Measurements from ENCODE around the gene PGM5.

DNA sequence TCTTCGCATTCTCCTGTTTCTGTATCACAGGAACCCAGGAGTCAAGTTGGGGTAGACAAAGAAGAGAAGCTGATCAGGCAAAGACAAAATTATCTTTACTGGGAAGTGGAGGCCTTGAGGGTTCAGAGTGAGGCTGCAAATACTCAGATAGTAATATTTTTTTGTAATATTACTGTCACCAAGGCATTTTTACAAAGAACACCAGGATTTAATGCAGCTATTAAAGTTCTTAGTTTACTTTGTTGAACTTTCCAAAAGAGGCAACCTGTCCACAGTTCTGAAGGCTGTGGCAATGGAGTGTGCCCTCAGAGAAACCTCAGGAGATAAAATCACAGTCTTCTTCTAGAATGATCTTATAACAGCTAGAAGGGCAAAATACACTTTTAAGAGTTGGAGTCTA lies 74.9 kb downstream of the PGM5 start:
- TF ChIP-seq, protein P1, sequence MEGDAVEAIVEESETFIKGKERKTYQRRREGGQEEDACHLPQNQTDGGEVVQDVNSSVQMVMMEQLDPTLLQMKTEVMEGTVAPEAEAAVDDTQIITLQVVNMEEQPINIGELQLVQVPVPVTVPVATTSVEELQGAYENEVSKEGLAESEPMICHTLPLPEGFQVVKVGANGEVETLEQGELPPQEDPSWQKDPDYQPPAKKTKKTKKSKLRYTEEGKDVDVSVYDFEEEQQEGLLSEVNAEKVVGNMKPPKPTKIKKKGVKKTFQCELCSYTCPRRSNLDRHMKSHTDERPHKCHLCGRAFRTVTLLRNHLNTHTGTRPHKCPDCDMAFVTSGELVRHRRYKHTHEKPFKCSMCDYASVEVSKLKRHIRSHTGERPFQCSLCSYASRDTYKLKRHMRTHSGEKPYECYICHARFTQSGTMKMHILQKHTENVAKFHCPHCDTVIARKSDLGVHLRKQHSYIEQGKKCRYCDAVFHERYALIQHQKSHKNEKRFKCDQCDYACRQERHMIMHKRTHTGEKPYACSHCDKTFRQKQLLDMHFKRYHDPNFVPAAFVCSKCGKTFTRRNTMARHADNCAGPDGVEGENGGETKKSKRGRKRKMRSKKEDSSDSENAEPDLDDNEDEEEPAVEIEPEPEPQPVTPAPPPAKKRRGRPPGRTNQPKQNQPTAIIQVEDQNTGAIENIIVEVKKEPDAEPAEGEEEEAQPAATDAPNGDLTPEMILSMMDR (IDR thresholded peaks at IDR 0.05; ENCODE audit: low read depth, low read length) = no peak
- no peak for TF ChIP-seq EZH2phosphoT487 (IDR thresholded peaks at IDR 0.05; ENCODE audit: low read depth)

Data from OCI-LY3 (cell line).